Heart left ventricle (tissue), 13 donors: ENCODE measurements around the gene ATXN2.

Experiments used
- CTCF ChIP-seq, 12 donors: fragments of 200-600 bp; sonication (generic) in 4 of 12; IDR thresholded peaks; one replicate each; pipeline versions ENCODE4 v1.5.0 to v1.8.0; 2018 to 2022; ENCODE audit warnings: antibody characterized with exemption in 12 of 12, mild to moderate bottlenecking in 5 of 12
- POLR2A ChIP-seq, 2 donors: fragments of 450-650 bp; IDR thresholded peaks; one replicate each; pipeline ENCODE4 v1.6.1; 2017; ENCODE audit warnings: antibody characterized with exemption in 2 of 2, mild to moderate bottlenecking in 2 of 2, moderate library complexity in 2 of 2
- donor health status: ischemic (EF 13 %, LVEDD 7.1; RV severe dilation, severe dysfunction).
- donor health status: DM: no; HTN: yes; CAD: no.
- donor health status: DM: no; HTN: no; CAD: no.
- donor health status: ischemic (EF 25% LVEDD 6.9; RV normal size, moderate dysfunction).
- donor health status: ischemic (EF 25% LVEDD 5.7; RV mildly dilated, moderate dysfunction).
- donor health status: ischemic (EF 35%, LVEDD 5.7; RV mildly dilated, moderate dysfunction).
- donor health status: nonischemic (EF 11% LVEDD 7.7; RV severe dilation, severe dysfunction).
- donor health status: DM: yes; HTN: yes; CAD: no.
- donor health status: PGD.
- donor health status: ischemic (EF 29% LVEDD 5.4; RV normal size, mild dysfunction).
- donor health status: nonischemic (EF 23%, LVEDD 6.1; RV moderate dilation, normal function).

GRCh38 chr12:111624540-111624939, 25.4 kb upstream of the ATXN2 start:
- TF ChIP-seq CTCF (IDR thresholded peaks at IDR 0.05) (no peak), POLR2A (IDR thresholded peaks at IDR 0.05) (no peak)
